Mesenteric fat pad (tissue), 1 donor: ENCODE measurements around the gene NKD1. TPM values are rescaled to one million over a fixed set of nuclear protein-coding genes. Genes with fewer than 3 reads are reported as not detected.

ENCODE experiments used
- DNase-seq: peaks from one replicate; pipeline ENCODE4 v3.0.0-alpha.2; 2020; ENCODE audit warnings: low spot score
- total RNA-seq: library from RNA; stranded (reverse); fragmentation: NEBNext Ultra II Directional; extraction: Animal tissue kit (Norgen Biotek cat#: 25700); gene quantifications from one replicate; pipeline ENCODE4 v1.2.1, GENCODE V29; 2021
- donor health status: DM: yes; HTN: yes; CAD: no.

The NKD1 gene
- total RNA-seq, 1 donor from 2014 or later: 2.4 TPM

GRCh38 chr16:50692644-50692998 is 144.4 kb downstream of the NKD1 start:
- DNase-seq: no peak

DNA sequence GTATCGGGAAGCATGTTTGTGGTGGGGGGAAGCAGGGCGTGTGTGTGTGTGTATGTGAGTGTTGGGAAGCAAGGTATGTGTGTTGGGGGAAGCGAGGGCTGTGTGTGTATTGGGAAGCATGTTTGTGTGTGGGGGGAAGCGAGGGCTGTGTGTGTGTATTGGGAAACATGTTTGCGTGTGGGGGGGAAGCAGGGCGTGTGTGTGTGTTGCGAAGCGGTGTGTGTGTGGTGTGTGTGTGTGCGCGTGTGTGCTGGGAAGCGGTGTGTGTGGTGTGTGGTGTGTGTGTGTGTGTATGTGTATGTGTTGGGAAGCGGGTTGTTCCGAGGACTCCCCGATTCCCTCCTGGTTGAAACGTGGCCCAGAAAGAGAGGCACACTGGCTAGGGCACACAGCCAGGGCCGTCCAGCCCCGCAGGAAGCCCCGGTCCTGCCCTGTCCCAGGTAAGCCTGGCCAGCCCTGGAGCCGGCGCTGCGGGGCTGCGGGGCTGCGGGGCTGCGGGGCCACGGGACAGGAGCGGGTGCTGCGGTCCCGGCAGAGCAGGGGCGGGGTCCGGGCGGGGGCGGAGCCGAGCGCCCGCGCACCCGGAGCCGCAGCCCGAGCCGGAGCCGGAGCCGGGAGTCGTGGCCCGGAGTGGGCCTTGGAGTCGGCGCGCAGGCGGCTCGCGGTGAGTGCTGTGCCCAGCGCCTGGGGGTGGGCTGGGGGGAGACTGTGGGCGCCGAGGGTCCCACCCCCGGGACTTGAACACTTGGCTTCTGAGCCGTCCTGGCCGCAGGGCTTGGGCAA is 145.0 kb downstream of the NKD1 start, which contains the start of gene NOD2:
TSS of gene NOD2 (plus strand) at position 608 of the 783 bp plus-strand sequence. CDS start 5,890 bp downstream, outside the sequence.
- no peak for DNase-seq

- DNase-seq: no peak
Measured at GRCh38 chr16:50694206-50694605, 146.0 kb downstream of the NKD1 start.

DNA sequence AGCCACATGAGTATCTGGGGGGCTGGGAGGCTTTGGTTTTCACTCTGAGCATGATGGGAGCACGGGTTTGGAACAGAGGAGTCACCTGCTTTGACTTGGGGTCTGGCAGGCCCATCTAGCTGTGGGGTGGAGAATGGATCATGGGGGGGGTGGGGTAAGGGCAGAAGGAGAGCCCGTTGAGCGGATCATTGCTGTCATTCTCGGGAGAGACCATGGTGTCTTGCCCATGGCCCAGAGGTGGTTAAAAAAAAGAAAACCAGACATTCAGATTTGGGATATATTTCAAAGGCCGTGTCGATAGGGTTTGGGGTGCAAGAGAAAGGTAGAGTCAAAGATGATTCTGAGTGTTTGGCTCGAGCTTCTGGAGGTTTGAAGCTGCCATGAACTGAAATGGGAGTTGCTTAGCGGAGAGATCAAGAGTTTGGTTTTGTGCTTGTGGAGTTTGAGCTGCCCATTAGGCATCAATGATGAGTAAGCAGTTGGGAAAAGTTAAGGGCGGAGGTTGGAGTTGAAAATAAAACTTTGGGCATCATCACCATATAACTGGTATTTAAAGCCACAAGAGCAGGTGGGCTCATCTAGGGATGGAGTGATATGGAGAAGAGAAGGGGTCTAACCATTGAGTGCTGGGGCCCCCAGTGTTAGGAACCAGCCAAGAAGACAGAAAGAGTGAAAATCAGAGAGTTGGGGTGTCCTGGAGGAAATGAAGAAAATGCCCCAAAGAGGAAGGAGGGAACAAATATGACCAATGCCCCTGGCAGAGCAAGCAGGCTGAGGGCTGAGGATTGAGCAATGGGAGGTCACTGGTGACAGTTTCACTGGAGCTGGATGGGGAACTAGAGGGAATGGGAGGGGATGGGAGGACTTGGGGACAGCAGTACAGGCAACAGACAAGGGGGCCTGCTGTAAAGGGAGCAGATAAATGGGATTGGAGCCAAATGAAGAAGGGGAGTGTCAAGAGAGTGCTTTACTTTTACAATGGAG is 147.1 kb downstream of the NKD1 start:
- DNase-seq: no peak

- DNase-seq: no peak
Measured at GRCh38 chr16:50696126-50696525, 147.9 kb downstream of the NKD1 start.

- DNase-seq: peak; percentile 90
Measured at GRCh38 chr16:50696575-50697420, 148.6 kb downstream of the NKD1 start.

GRCh38 chr16:50697421-50697715 is 149.2 kb downstream of the NKD1 start:
- no peak for DNase-seq

DNA sequence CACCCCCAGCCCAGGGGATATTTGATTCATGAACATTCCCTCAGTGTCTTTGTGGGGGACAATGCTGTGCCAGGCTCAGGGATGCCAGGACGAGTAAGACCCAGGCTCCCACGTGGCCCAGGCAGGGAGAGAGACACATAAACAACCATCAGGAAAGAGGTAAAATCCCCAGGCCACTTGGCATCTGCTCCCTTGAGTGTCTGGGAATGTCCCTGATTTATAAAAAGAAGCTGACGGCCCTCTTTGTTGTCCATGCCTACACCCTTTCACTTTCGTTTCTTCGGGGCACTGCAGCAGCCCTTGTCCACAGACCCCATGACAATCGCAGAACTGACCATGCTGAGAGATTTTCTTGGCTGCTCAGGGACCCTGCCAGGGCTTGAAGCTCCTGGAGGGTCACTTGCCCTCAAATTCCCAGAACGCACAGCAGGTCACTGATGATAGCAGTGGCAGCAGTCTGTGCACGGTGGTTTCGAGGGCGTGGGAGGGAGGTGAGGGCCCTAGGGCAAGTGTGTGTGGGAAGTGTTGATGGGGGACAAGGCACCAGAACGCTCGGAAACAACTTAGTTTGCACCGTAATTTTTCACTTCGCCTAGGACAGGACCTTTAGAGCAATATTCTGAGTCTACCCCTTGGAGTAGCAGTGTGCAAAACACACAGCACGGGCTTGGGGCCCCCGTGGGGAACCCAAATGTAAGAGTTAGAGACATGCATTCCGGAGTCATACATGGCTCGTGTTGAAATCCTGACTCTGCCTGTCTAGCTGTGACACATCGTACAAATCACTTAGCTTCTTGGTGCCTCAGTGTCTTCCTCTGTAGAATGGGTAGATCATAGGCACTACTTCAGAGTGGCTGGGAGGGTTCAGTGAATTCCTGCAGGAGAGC is 149.9 kb downstream of the NKD1 start:
- DNase-seq: peak; percentile 87

Other genes starting within 250 kb of the NKD1 start
- gene BRD7, start 179.4 kb upstream of the NKD1 start, total RNA-seq: 52.6 TPM
- gene SNX20, start 132.9 kb downstream of the NKD1 start, total RNA-seq: 3.6 TPM
- gene NOD2, start 145.2 kb downstream of the NKD1 start, total RNA-seq: 4.5 TPM
- 35.4 TPM for gene CYLD, start 193.7 kb downstream of the NKD1 start, total RNA-seq